Spinal cord (tissue), 10 donors: Measurements from ENCODE around the gene CLEC3B. TPM values are rescaled to one million over a fixed set of nuclear protein-coding genes. Genes with fewer than 3 reads are reported as not detected.
"Not testable (repeated sequence)": the region's sequence is repeated elsewhere in the genome, so short reads cannot be mapped to it uniquely, and the experiment has no call there.

Experiments used
- DNase-seq, 6 donors: peaks; one replicate each; pipeline versions ENCODE4 v3.0.0 to v3.0.0-alpha.2; 2013 to 2015; ENCODE audit warnings: low spot score in 6 of 6, low read depth in 4 of 6
- H3K27ac ChIP-seq: one replicate; pipeline ENCODE4 v1.5.1; 2013; ENCODE audit warnings: low read depth, low read length, control low read depth
- H3K27me3 ChIP-seq: one replicate; pipeline ENCODE4 v1.6.1; 2013; ENCODE audit warnings: low read length; ENCODE audit not compliant: control insufficient read depth, insufficient read depth
- H3K36me3 ChIP-seq: one replicate; pipeline ENCODE4 v1.6.1; 2013; ENCODE audit warnings: low read length; ENCODE audit not compliant: control insufficient read depth, insufficient read depth
- H3K4me1 ChIP-seq: one replicate; pipeline ENCODE4 v1.6.1; 2013; ENCODE audit warnings: low read length; ENCODE audit not compliant: control insufficient read depth, insufficient read depth
- H3K4me3 ChIP-seq: one replicate; pipeline ENCODE4 v1.5.1; 2013; ENCODE audit warnings: low read depth, low read length, control low read depth
- H3K9me3 ChIP-seq: one replicate; pipeline ENCODE4 v1.6.1; 2013; ENCODE audit warnings: low read length; ENCODE audit not compliant: control insufficient read depth, insufficient read depth
- WGBS: methylation state at CpG from one replicate; pipeline ENCODE4 v1.1.5; 2013; ENCODE audit warnings: missing lambda C conversion rate; ENCODE audit not compliant: insufficient coverage; 5-methylcytosine and 5-hydroxymethylcytosine counted together
- polyA plus RNA-seq, 2 donors: library from polyadenylated mRNA; unstranded; fragments of 120-200 nt; gene quantifications; one replicate each; pipeline ENCODE4 v1.2.1, GENCODE V29; 2013; ENCODE audit not compliant: insufficient read length in 2 of 2
- total RNA-seq, 2 donors: library from RNA; depleted of rRNA in 1 of 2; stranded (reverse); fragments of 120-200 nt in 1 of 2; fragments of >200 nt in 1 of 2; gene quantifications; one replicate each; pipeline versions ENCODE4 v1.2.3 to v1.2.4, GENCODE V29; 2013 to 2014
- donor health status: healthy.

CLEC3B gene
- total and polyA plus RNA-seq, 4 donors: 91.2 to 391 (median 138) TPM

DNA sequence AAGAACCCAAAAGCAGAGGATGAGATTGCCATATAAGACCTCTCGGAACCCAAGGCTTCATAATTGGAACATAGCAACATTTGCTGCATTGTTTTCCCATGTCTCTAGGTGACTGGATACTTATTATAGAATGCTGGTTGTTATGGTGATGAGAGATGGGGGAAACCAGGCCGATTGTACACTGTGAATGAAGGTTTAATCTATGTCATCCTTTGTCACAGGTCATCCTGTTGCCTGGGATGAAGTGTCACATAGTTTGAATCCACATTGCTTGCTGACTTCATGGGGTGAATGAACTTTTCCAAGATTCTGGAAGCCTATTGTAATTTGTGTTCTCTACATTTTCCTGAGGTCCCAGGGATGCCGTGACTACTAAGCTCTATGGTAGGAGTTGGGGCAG is 41.8 kb downstream of the CLEC3B start:
- Histone ChIP-seq H3K27ac (no peak overlapping the region), H3K27me3 (no peaks in the 10 kb centered on the region), H3K4me3 (no peak overlapping the region), H3K36me3 (no peaks in the 10 kb centered on the region), H3K4me1 (no peaks in the 10 kb centered on the region), H3K9me3 (no peaks in the 10 kb centered on the region)
- DNase-seq: no peak
- 17% methylated on average over 2 of the region's 3 CpGs for WGBS

- Histone ChIP-seq H3K9me3 (no peaks in the 10 kb centered on the region), H3K27me3 (no peaks in the 10 kb centered on the region), H3K4me1 (no peaks in the 10 kb centered on the region), H3K36me3 (no peaks in the 10 kb centered on the region), H3K4me3 (no peak overlapping the region), H3K27ac (no peak overlapping the region)
- no peak for DNase-seq
These were observed 45.0 kb downstream of the CLEC3B start for GRCh38 chr3:45071075-45071474.

DNA sequence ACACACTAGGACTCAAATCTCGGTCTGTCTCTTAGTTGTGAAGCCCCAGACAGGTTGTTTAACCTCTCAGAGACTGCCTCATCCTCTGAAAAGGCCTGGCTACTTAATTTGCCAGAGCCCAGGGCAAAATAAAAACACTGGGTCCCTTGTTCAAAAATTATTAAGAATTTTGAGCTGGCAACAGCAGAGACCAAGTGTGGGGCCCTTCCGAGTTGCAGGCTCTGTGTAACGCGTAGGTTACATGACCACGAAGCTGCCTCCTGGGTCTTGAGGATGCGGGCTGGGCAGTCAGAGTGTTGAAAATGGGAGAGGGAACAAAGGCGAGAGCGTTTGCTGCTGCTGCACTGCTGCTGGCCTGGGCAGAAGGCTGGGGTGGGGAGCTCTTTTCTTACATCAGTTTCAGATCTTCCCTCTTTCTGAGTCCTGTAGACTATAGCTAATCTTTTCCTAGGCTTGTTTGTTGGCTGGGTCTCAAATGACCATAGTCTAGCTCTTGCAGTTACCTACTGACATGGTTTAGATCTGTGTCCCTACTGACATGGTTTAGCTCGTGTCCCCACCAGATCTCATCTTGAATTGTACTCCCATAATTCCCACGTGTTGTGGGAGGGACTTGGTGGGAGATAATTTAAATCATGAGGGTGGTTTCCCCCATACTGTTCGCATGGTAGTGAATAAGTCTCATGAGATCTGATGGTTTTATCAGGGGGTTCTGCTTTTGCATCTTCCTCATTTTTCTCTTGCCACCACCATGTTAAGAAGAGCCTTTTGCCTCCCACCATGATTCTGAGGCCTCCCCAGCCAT is 49.9 kb downstream of the CLEC3B start:
- Histone ChIP-seq H3K9me3 (no peaks in the 10 kb centered on the region), H3K4me3 (no peak overlapping the region), H3K4me1 (no peaks in the 10 kb centered on the region), H3K36me3 (no peaks in the 10 kb centered on the region), H3K27ac (no peak overlapping the region), H3K27me3 (no peaks in the 10 kb centered on the region)
- WGBS: 74% methylated on average over 6 of the region's 11 CpGs
- DNase-seq: no peak

GRCh38 chr3:45078256-45078655 is 52.2 kb downstream of the CLEC3B start:
- no CpG with 5 or more reads among the region's 1 CpG for WGBS

DNA sequence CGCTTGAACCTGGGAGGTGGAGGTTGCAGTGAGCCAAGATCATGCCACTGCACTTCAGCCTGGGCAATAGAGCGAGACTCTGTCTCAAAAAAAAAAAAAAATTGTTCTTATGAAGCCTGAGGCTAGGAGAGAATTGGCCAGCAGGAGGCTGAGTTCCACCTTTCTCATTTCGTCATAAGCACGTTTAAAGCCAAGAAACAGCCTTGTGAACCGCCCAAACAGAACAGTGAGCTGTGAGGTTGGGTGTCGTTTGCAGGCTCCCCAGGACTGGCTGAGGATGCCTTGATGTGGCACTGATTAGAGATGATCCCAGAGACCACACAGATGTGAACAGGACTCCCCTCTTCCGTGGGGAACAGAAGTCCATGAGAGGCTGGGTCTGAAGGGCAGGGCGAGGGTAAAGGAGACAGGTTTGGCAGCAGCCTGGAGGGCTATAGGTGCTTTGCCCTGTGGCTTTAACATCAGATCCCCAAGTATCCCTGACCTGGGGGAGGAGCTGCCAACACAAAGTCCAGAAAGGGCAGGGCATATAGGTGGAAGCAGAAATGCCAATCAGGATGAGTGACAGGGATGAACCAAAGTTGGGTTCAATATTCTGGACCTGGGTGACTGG is 52.9 kb downstream of the CLEC3B start:
- 72% methylated on average over 7 of the region's 8 CpGs for WGBS
- no peaks in the 10 kb centered on the region for H3K9me3 ChIP-seq
- H3K27me3 ChIP-seq: no peaks in the 10 kb centered on the region
- no peaks in the 10 kb centered on the region for H3K36me3 ChIP-seq
- no peak overlapping the region for H3K4me3 ChIP-seq
- DNase-seq: no peak
- peaks cover 7% of the 10 kb centered on the region for H3K4me1 ChIP-seq
- H3K27ac ChIP-seq: no peak overlapping the region

More at GRCh38 chr3:45078256-45078655, 52.2 kb downstream of the CLEC3B start:
- H3K4me1 ChIP-seq, H3K36me3 ChIP-seq, H3K27me3 ChIP-seq, DNase-seq, H3K27ac ChIP-seq, H3K4me3 ChIP-seq, H3K9me3 ChIP-seq: not testable (repeated sequence)

DNA sequence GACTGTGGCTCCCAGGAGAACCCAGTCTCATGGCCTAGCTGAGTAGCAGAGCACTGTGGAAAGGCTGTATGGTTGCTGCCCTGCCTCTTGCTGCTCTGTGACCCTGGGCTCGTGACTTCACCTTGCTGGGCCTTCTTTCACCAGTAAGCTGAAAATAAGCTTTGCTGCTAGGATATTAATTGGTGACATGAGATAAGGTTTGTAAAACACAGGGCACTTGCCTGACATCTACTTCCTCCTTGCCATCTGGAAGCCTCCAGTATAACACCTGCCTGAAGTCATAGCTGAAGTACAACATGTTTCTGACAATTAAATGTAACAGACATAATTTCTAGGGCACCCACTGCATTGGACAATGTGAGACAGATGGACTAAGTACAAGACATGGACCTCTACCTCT is 53.6 kb downstream of the CLEC3B start:
- no peak overlapping the region for H3K4me3 ChIP-seq
- no peak for DNase-seq
- WGBS: 83% methylated on average over 1 of the region's 1 CpG

DNA sequence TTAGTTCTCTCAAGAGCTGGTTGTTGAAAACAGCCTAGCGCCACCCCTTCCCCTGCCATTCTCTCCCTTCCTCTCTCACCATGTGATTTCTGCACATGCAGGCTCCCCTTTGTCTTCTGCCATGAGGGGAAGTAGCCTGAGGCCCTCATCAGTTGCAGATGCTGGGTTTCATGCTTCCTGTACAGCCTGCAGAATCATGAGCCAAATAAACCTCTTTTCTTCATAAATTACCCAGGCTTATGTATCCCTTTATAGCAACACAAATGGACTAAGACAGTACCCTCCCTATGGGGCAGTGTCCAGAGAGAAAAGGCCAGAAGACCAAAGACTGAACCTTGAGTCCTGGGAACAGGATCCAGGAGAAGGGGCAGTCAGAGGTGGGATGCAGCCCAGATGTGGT is 54.7 kb downstream of the CLEC3B start:
- H3K4me1 ChIP-seq: peaks cover 7% of the 10 kb centered on the region
- WGBS: 89% methylated on average over 1 of the region's 1 CpG
- no peak for DNase-seq
- H3K27ac ChIP-seq: no peak overlapping the region
- no peaks in the 10 kb centered on the region for H3K36me3 ChIP-seq
- H3K9me3 ChIP-seq: no peaks in the 10 kb centered on the region
- no peaks in the 10 kb centered on the region for H3K27me3 ChIP-seq
- H3K4me3 ChIP-seq: no peak overlapping the region

More for the DNA sequence above, 53.6 kb downstream of the CLEC3B start:
- Histone ChIP-seq H3K9me3 (no peaks in the 10 kb centered on the region), H3K36me3 (no peaks in the 10 kb centered on the region), H3K27ac (no peak overlapping the region), H3K4me1 (peaks cover 7% of the 10 kb centered on the region), H3K27me3 (no peaks in the 10 kb centered on the region)

GRCh38 chr3:45081506-45082141 is 55.5 kb downstream of the CLEC3B start:
- Histone ChIP-seq H3K36me3 (no peaks in the 10 kb centered on the region), H3K4me3 (no peak overlapping the region), H3K4me1 (peaks cover 7% of the 10 kb centered on the region), H3K9me3 (no peaks in the 10 kb centered on the region), H3K27me3 (no peaks in the 10 kb centered on the region), H3K27ac (no peak overlapping the region)
- WGBS: 40% methylated on average over 1 of the region's 2 CpGs
- peak in 1 of 6 donors; percentile 70 for DNase-seq

DNA sequence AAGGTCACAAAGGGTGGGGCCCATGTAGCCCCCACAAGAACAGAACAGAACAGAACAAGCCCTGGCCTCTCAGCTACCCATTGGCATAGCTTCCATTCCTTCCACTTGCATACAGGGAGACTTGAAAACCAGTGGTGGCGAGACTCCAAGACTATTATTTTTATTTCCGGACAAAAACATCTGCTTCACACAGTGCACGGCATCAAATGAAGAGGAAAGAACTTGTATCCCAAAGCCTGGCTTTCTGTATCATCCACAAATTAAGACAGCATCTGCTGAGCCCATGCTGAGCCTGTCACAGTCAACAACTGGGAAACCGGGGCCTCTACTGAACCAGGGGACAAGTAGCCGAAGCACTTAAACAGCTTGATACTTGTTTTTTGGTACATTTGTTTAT is 56.0 kb downstream of the CLEC3B start:
- 15% methylated on average over 4 of the region's 5 CpGs for WGBS
- Histone ChIP-seq H3K4me1 (peaks cover 9% of the 10 kb centered on the region), H3K4me3 (no peak overlapping the region), H3K27ac (no peak overlapping the region), H3K9me3 (no peaks in the 10 kb centered on the region), H3K36me3 (no peaks in the 10 kb centered on the region), H3K27me3 (no peaks in the 10 kb centered on the region)
- peak in 4 of 6 donors; percentile 15 to 87 (median 54) for DNase-seq
